DMS79 (cell line): ENCODE measurements around the gene ABHD15.
"Not testable (repeated sequence)": the region's sequence is repeated elsewhere in the genome, so short reads cannot be mapped to it uniquely, and the experiment has no call there.

Experiments used
- DNase-seq: peaks from one replicate; lab custom pipeline; 2025; lab: John Stamatoyannopoulos, UW

ABHD15 gene

GRCh38 chr17:29568331-29569244, 1.8 kb upstream of the ABHD15 start, which contains the start of gene TP53I13:
TSS of gene TP53I13 (plus strand) at chr17:29568701. CDS start at chr17:29568759, 58 bp downstream.
- DNase-seq: peak; percentile 63

GRCh38 chr17:29567554-29568330, 905 bp upstream of the ABHD15 start:
- peak; percentile 49 for DNase-seq

- DNase-seq: no peak
These were observed 392 bp upstream of the ABHD15 start for GRCh38 chr17:29567304-29567553.

GRCh38 chr17:29565643-29566472, 979 bp downstream of the ABHD15 start:
- DNase-seq: peak; percentile 79

GRCh38 chr17:29563816-29564215, 3.0 kb downstream of the ABHD15 start:
- no peak for DNase-seq

GRCh38 chr17:29562615-29563014, 4.2 kb downstream of the ABHD15 start:
- no peak for DNase-seq

GRCh38 chr17:29561554-29562517, 5.0 kb downstream of the ABHD15 start:
- no peak for DNase-seq

GRCh38 chr17:29560316-29560715, 6.5 kb downstream of the ABHD15 start:
- no peak for DNase-seq

- DNase-seq: no peak
These were observed 7.2 kb downstream of the ABHD15 start for GRCh38 chr17:29559640-29560039.

GRCh38 chr17:29558139-29558538, 8.7 kb downstream of the ABHD15 start:
- DNase-seq: not testable (repeated sequence)

GRCh38 chr17:29557739-29558116, 9.1 kb downstream of the ABHD15 start:
- DNase-seq: no peak

- no peak for DNase-seq
These were observed 9.6 kb downstream of the ABHD15 start for GRCh38 chr17:29557085-29557738.

- no peak for DNase-seq
These were observed 11.0 kb downstream of the ABHD15 start for GRCh38 chr17:29555840-29556239.

GRCh38 chr17:29549177-29549923, 17.5 kb downstream of the ABHD15 start:
- peak; percentile 34 for DNase-seq

GRCh38 chr17:29546830-29547229, 20.0 kb downstream of the ABHD15 start:
- no peak for DNase-seq

- DNase-seq: no peak
These were observed 20.8 kb downstream of the ABHD15 start for GRCh38 chr17:29546085-29546484.

GRCh38 chr17:29544066-29544465, 22.8 kb downstream of the ABHD15 start:
- no peak for DNase-seq

GRCh38 chr17:29533976-29534375, 32.9 kb downstream of the ABHD15 start:
- no peak for DNase-seq

- DNase-seq: no peak
These were observed 40.5 kb downstream of the ABHD15 start for GRCh38 chr17:29526322-29526721.

GRCh38 chr17:29524692-29525091, 42.1 kb downstream of the ABHD15 start:
- DNase-seq: no peak
